ENCODE measurements around the gene ARF1. TPM values are rescaled to one million over a fixed set of nuclear protein-coding genes. Genes with fewer than 3 reads are reported as not detected.

Gene ARF1
- total RNA-seq, 2 experiments from 2014 or later = 163 to 322 TPM

DNA sequence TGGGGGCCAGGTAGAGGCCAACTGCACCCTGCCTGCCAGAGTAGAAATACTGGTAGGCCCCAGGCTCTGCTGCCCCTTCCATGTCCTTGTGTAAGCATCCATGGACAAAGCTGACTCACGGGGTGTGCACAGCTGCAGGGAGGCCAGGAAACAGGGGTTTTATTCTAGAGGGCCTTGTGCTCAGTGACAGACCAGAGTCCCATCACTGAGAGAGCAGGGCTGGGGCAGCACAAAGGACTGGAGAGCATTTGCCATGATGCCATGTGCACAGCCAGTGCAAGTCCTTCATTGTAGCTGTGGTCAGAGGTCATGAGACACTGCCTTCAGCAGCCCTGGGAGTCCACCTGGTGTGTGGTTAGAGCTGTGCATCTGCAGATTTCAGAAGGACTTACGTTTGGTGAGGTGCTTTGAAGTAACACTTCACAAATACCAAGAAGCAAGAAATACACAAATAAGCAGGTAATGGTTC is 8.1 kb downstream of the ARF1 start:
- ChIA-PET POLR2A (interaction anchor here (0.7 kb wide), 1 partner anchor 9 kb away, joined by 3 read pairs; no protein-coding TSS in a partner anchor), CTCF (ENCODE audit: unreplicated experiment) (no interaction called here)
- Histone ChIP-seq H3K4me1 (ENCODE audit: insufficient read depth, low read length, poor library complexity, severe bottlenecking) (peaks cover 48% of the 10 kb centered on the region), H2AFZ (ENCODE audit: low read length) (no peak overlapping the region), H3K9me3 (ENCODE audit: low read length) (peaks cover 25% of the 10 kb centered on the region), H3K4me2 (ENCODE audit: low read length) (no peak overlapping the region; the same call in 1 of the 2 replicates), H3K4me3 (ENCODE audit: low read depth, low read length, poor library complexity, severe bottlenecking) (no peak overlapping the region), H3K79me2 (ENCODE audit: insufficient read depth, low read depth, low read length) (peaks cover 100% of the 10 kb centered on the region), H4K20me1 (ENCODE audit: insufficient read depth, low read length) (peaks cover 67% of the 10 kb centered on the region), H3K36me3 (ENCODE audit: insufficient read depth, low read length) (peaks cover 94% of the 10 kb centered on the region), H3K9me2 (ENCODE audit: insufficient read depth, low read length) (no peaks in the 10 kb centered on the region), H3K27ac (ENCODE audit: low read depth, low read length, poor library complexity, severe bottlenecking) (no peak overlapping the region)
- no TSS peak for BruUV-seq (replicated peaks)
- TF ChIP-seq, protein P1, sequence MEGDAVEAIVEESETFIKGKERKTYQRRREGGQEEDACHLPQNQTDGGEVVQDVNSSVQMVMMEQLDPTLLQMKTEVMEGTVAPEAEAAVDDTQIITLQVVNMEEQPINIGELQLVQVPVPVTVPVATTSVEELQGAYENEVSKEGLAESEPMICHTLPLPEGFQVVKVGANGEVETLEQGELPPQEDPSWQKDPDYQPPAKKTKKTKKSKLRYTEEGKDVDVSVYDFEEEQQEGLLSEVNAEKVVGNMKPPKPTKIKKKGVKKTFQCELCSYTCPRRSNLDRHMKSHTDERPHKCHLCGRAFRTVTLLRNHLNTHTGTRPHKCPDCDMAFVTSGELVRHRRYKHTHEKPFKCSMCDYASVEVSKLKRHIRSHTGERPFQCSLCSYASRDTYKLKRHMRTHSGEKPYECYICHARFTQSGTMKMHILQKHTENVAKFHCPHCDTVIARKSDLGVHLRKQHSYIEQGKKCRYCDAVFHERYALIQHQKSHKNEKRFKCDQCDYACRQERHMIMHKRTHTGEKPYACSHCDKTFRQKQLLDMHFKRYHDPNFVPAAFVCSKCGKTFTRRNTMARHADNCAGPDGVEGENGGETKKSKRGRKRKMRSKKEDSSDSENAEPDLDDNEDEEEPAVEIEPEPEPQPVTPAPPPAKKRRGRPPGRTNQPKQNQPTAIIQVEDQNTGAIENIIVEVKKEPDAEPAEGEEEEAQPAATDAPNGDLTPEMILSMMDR (conservative IDR thresholded peaks at IDR 0.05; ENCODE audit: low read length) = no peak
- TF ChIP-seq EZH2phosphoT487 (IDR thresholded peaks at IDR 0.05; ENCODE audit: borderline replicate concordance, low read depth, low read length) = no peak
- DNase-seq (ENCODE audit: low spot score) = no peak
- intact Hi-C loops (cut with micrococcal nuclease; ENCODE audit: unreplicated experiment) = no loop called here

DNA sequence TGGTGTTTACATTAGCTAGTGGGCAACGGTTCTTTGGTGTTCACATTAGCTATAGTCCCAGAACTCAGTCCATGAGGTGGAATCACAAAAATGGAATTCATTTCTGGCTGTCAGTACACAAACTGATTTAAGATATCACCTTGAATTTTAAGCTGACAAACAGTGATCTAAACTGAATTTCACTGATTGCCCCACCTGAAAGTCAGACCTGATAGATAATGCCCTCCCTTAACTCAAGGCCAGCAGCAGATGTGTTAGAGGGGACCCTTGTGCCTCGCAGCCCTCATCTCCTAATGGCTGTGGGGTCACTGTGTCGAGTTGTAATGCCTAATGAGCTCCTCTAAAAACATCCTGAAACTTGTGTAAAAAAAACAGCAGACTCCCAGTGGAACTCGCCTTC is 8.6 kb downstream of the ARF1 start:
- H3K9me3 ChIP-seq (ENCODE audit: low read length) = peaks cover 25% of the 10 kb centered on the region
- TF ChIP-seq, protein P1 (conservative IDR thresholded peaks at IDR 0.05; ENCODE audit: low read length) = no peak
- no peak for TF ChIP-seq EZH2phosphoT487 (IDR thresholded peaks at IDR 0.05; ENCODE audit: borderline replicate concordance, low read depth, low read length)
- no peak for DNase-seq (ENCODE audit: low spot score)
- no TSS peak for BruUV-seq (replicated peaks)
- ChIA-PET POLR2A (interaction anchor here (0.7 kb wide), 1 partner anchor 9 kb away, joined by 3 read pairs; no protein-coding TSS in a partner anchor), CTCF (ENCODE audit: unreplicated experiment) (no interaction called here)
- H4K20me1 ChIP-seq (ENCODE audit: insufficient read depth, low read length) = peaks cover 64% of the 10 kb centered on the region
- H3K4me1 ChIP-seq (ENCODE audit: insufficient read depth, low read length, poor library complexity, severe bottlenecking) = peaks cover 44% of the 10 kb centered on the region
- no peak overlapping the region for H3K4me2 ChIP-seq (ENCODE audit: low read length)
- intact Hi-C loops (cut with micrococcal nuclease; ENCODE audit: unreplicated experiment) = no loop called here
- H2AFZ ChIP-seq (ENCODE audit: low read length) = no peak overlapping the region
- no peaks in the 10 kb centered on the region for H3K9me2 ChIP-seq (ENCODE audit: insufficient read depth, low read length)
- H3K36me3 ChIP-seq (ENCODE audit: insufficient read depth, low read length) = peaks cover 94% of the 10 kb centered on the region
- no peak overlapping the region for H3K4me3 ChIP-seq (ENCODE audit: low read depth, low read length, poor library complexity, severe bottlenecking)
- no peak overlapping the region for H3K27ac ChIP-seq (ENCODE audit: low read depth, low read length, poor library complexity, severe bottlenecking)
- H3K79me2 ChIP-seq (ENCODE audit: insufficient read depth, low read depth, low read length) = peaks cover 100% of the 10 kb centered on the region

DNA sequence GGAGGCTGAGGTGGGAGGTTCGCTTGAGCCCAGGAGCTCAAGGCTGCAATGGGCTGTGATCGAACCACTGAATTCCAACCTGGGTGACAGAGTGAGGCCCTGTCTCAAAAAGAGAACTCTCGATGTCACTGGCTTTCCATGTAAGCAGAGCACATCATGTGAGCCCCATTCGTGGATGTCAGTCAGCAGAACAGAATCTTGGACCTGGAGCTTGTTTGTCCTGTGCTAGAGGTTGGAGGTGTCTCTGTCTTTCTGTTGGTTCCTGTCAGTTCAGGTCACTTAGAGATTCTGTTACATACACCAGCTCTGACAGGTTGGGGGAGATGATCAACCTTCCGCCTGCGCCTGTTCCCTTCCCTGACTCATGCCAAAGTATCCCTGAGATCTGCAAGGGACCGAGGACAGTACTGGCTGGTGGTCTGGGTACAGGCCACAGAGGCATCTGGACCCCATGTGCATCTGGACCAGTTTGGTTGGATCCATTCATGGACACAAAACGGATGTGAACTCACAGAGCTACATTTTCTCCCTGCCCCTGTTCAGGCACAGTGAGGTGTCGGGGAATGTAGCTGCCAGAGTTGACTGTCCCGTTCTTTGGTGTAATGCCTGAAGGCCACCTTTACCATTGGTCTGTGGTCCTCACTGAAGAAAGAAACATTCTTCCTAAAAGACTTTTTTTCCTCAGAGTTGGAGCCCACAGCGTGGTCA is 10.0 kb downstream of the ARF1 start:
- TF ChIP-seq EZH2phosphoT487 (IDR thresholded peaks at IDR 0.05; ENCODE audit: borderline replicate concordance, low read depth, low read length) = no peak
- TF ChIP-seq, protein P1 (conservative IDR thresholded peaks at IDR 0.05; ENCODE audit: low read length) = no peak
- POLR2A ChIA-PET = no interaction called here
- no peak overlapping the region for H3K4me2 ChIP-seq (ENCODE audit: low read length)
- peaks cover 98% of the 10 kb centered on the region for H3K36me3 ChIP-seq (ENCODE audit: insufficient read depth, low read length)
- H3K79me2 ChIP-seq (ENCODE audit: insufficient read depth, low read depth, low read length) = peaks cover 96% of the 10 kb centered on the region
- no peaks in the 10 kb centered on the region for H3K9me2 ChIP-seq (ENCODE audit: insufficient read depth, low read length)
- peaks cover 51% of the 10 kb centered on the region for H4K20me1 ChIP-seq (ENCODE audit: insufficient read depth, low read length)
- H3K9me3 ChIP-seq (ENCODE audit: low read length) = peaks cover 25% of the 10 kb centered on the region
- intact Hi-C loops (cut with micrococcal nuclease; ENCODE audit: unreplicated experiment) = no loop called here
- no peak overlapping the region for H3K27ac ChIP-seq (ENCODE audit: low read depth, low read length, poor library complexity, severe bottlenecking)
- no peak for DNase-seq (ENCODE audit: low spot score)
- no TSS peak for BruUV-seq (replicated peaks)
- H3K4me1 ChIP-seq (ENCODE audit: insufficient read depth, low read length, poor library complexity, severe bottlenecking) = peaks cover 33% of the 10 kb centered on the region
- no peak overlapping the region for H3K4me3 ChIP-seq (ENCODE audit: low read depth, low read length, poor library complexity, severe bottlenecking)
- H2AFZ ChIP-seq (ENCODE audit: low read length) = no peak overlapping the region
- CTCF ChIA-PET (ENCODE audit: unreplicated experiment) = no interaction called here

Measured in OCI-LY7 (cell line).